ENCODE measurements around the gene PRKG1.

PRKG1 gene

GRCh38 chr10:51072210-51072609 is 2.1 kb upstream of the PRKG1 start:
- H3K4me1 ChIP-seq (ENCODE audit: low read length), result no peaks in the 10 kb centered on the region
- H3K27ac ChIP-seq (ENCODE audit: low read length), result no peak overlapping the region
- H3K4me3 ChIP-seq (ENCODE audit: low read length), result no peak overlapping the region
- H3K9me3 ChIP-seq (ENCODE audit: insufficient read depth, low read length), result no peaks in the 10 kb centered on the region
- no peaks in the 10 kb centered on the region for H3K27me3 ChIP-seq (ENCODE audit: low read depth, low read length)
- no peak overlapping the region for H3K4me2 ChIP-seq (ENCODE audit: low read length)
- no peaks in the 10 kb centered on the region for H3K36me3 ChIP-seq (replicated peaks; ENCODE audit: low read depth, low read length)
- no peak overlapping the region for H2AFZ ChIP-seq (ENCODE audit: low read depth, low read length)
- no peak overlapping the region for H3K9ac ChIP-seq (ENCODE audit: low read length)
- H3K79me2 ChIP-seq (ENCODE audit: low read length), result no peaks in the 10 kb centered on the region
- no peaks in the 10 kb centered on the region for H4K20me1 ChIP-seq (ENCODE audit: insufficient read depth, low read length)
- TF ChIP-seq CTCF (IDR thresholded peaks at IDR 0.05; ENCODE audit: low read depth, low read length) (no peak), EZH2phosphoT487 (IDR thresholded peaks at IDR 0.05; ENCODE audit: low read depth) (no peak)

DNA sequence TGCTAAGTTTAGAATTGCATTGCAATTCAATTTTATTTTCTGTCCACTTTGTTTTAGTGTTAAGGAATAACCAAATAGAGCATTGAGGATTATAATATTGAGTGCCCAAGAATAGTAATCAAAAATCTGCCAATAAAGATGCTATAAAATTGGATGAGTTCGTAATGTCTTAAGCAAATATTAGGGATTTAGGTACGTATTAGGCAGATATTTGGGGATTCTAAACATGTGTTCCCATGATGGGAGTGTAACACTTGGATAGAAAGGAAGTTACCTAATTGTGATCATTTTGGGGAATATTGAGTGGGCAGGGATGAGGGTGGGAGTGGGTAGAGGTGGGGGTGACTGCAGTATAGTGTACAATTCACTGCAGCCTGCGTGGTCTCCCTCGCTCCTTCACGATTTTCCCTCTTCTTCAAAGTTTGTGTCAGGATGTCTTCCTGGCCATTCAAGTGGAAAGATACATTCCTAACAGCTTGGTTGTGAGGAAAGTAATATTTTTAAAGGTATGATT is 1.3 kb upstream of the PRKG1 start:
- H4K20me1 ChIP-seq (ENCODE audit: insufficient read depth, low read length), result no peaks in the 10 kb centered on the region
- no peak overlapping the region for H3K4me2 ChIP-seq (ENCODE audit: low read length)
- H3K36me3 ChIP-seq (replicated peaks; ENCODE audit: low read depth, low read length), result no peaks in the 10 kb centered on the region
- TF ChIP-seq EZH2phosphoT487 (IDR thresholded peaks at IDR 0.05; ENCODE audit: low read depth) (no peak), CTCF (IDR thresholded peaks at IDR 0.05; ENCODE audit: low read depth, low read length) (no peak)
- H3K27me3 ChIP-seq (ENCODE audit: low read depth, low read length), result no peaks in the 10 kb centered on the region
- no peak overlapping the region for H3K4me3 ChIP-seq (ENCODE audit: low read length)
- H3K27ac ChIP-seq (ENCODE audit: low read length), result no peak overlapping the region
- no peaks in the 10 kb centered on the region for H3K9me3 ChIP-seq (ENCODE audit: insufficient read depth, low read length)
- H2AFZ ChIP-seq (ENCODE audit: low read depth, low read length), result no peak overlapping the region
- H3K9ac ChIP-seq (ENCODE audit: low read length), result no peak overlapping the region
- no peaks in the 10 kb centered on the region for H3K79me2 ChIP-seq (ENCODE audit: low read length)
- no peaks in the 10 kb centered on the region for H3K4me1 ChIP-seq (ENCODE audit: low read length)

- H3K27ac ChIP-seq (ENCODE audit: low read length), result no peak overlapping the region
- no peaks in the 10 kb centered on the region for H3K36me3 ChIP-seq (replicated peaks; ENCODE audit: low read depth, low read length)
- no peak overlapping the region for H3K4me2 ChIP-seq (ENCODE audit: low read length)
- no peak overlapping the region for H2AFZ ChIP-seq (ENCODE audit: low read depth, low read length)
- no peaks in the 10 kb centered on the region for H4K20me1 ChIP-seq (ENCODE audit: insufficient read depth, low read length)
- no peaks in the 10 kb centered on the region for H3K79me2 ChIP-seq (ENCODE audit: low read length)
- H3K27me3 ChIP-seq (ENCODE audit: low read depth, low read length), result no peaks in the 10 kb centered on the region
- no peaks in the 10 kb centered on the region for H3K4me1 ChIP-seq (ENCODE audit: low read length)
- no peak overlapping the region for H3K9ac ChIP-seq (ENCODE audit: low read length)
- H3K4me3 ChIP-seq (ENCODE audit: low read length), result no peak overlapping the region
- no peaks in the 10 kb centered on the region for H3K9me3 ChIP-seq (ENCODE audit: insufficient read depth, low read length)
- no peak for TF ChIP-seq EZH2phosphoT487 (IDR thresholded peaks at IDR 0.05; ENCODE audit: low read depth)
- no peak for TF ChIP-seq CTCF (IDR thresholded peaks at IDR 0.05; ENCODE audit: low read depth, low read length)
Observed at GRCh38 chr10:51073453-51074237, 642 bp upstream of the PRKG1 start.

DNA sequence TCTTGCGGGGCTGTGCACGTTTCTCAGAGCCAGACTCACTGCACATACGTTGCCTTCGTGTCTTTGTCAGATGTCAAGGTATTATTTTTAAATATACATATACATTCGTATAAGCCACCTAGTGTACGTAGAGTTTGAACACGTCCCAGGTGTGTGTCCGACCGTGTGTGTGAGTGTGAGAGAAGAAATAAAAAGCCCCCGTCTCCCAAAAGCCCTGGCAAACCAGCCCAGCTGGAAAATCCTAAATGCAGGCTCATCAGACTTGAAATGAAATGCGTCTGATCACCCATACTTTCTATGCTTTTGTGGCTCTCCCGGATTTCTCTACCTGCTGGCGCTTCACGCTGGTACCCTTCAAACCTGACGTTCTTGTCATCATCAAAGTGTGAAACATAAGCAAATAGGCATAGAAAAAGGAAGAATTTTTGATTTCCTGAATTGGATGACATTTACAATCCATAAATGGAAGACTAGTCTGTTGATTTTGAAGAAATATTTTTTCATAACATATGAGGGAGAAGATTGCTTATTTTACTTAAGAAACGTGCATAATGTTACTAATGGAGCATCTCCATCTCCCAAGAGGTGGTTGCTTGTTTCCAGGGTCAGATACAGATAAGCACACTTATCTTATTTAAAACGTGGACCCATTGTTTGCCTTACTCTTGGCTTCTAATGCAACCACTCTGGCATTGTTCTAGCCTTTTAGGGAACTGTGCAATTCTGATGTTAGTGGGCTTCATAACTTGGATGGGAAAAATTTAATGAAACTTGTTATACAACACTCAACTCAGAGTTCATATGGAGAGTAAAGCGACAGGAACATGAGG is 971 bp downstream of the PRKG1 start:
- no peak overlapping the region for H3K27ac ChIP-seq (ENCODE audit: low read length)
- H3K9ac ChIP-seq (ENCODE audit: low read length), result no peak overlapping the region
- H3K4me1 ChIP-seq (ENCODE audit: low read length), result no peaks in the 10 kb centered on the region
- no peak overlapping the region for H3K4me2 ChIP-seq (ENCODE audit: low read length)
- TF ChIP-seq CTCF (IDR thresholded peaks at IDR 0.05; ENCODE audit: low read depth, low read length) (no peak), EZH2phosphoT487 (IDR thresholded peaks at IDR 0.05; ENCODE audit: low read depth) (no peak)
- no peaks in the 10 kb centered on the region for H3K9me3 ChIP-seq (ENCODE audit: insufficient read depth, low read length)
- no peaks in the 10 kb centered on the region for H3K36me3 ChIP-seq (replicated peaks; ENCODE audit: low read depth, low read length)
- no peak overlapping the region for H3K4me3 ChIP-seq (ENCODE audit: low read length)
- H3K79me2 ChIP-seq (ENCODE audit: low read length), result no peaks in the 10 kb centered on the region
- H4K20me1 ChIP-seq (ENCODE audit: insufficient read depth, low read length), result no peaks in the 10 kb centered on the region
- H2AFZ ChIP-seq (ENCODE audit: low read depth, low read length), result no peak overlapping the region
- H3K27me3 ChIP-seq (ENCODE audit: low read depth, low read length), result no peaks in the 10 kb centered on the region

Data from OCI-LY3 (cell line).